Endothelial cell of umbilical vein (primary cell): ENCODE measurements around the gene EEF1AKMT1. TPM values are rescaled to one million over a fixed set of nuclear protein-coding genes. Genes with fewer than 3 reads are reported as not detected.

Experiments used
- BruUV-seq: library from RNA; stranded (reverse); fragments of 400-500 nt; replicated peaks from 2 replicates; lab custom pipeline; 2021; lab: Mats Ljungman, UMichigan
- CTCF ChIA-PET: fragments of 300-600, 350-600 bp; sonication (Branson Sonifier 250); formaldehyde crosslinking; loops from one replicate; lab custom pipeline; 2021; ENCODE audit warnings: antibody characterized with exemption, inconsistent platforms; lab: Charles Lee
- POLR2A ChIA-PET: fragments of 300-600, 350-600 bp; sonication (Branson Sonifier 250); formaldehyde crosslinking; loops from one replicate; lab custom pipeline; 2021; ENCODE audit warnings: antibody characterized with exemption, inconsistent platforms; lab: Charles Lee
- DNase-seq: peaks from one replicate; pipeline ENCODE4 v3.0.0-alpha.2; 2011; ENCODE audit warnings: low read depth, low spot score
- FAIRE-seq: peaks from 2 replicates; lab custom pipeline; 2011; peaks lifted over from hg19 to GRCh38; lab: Jason Lieb, UNC
- H2AFZ ChIP-seq: 2 replicates; pipeline ENCODE4 v1.6.0; 2012; ENCODE audit warnings: low read depth, low read length, control low read depth, inconsistent platforms
- H3K27ac ChIP-seq: 2 replicates; pipeline ENCODE4 v1.5.1; 2011; ENCODE audit warnings: low read depth, mild to moderate bottlenecking, control low read depth, low read length, moderate library complexity; ENCODE audit not compliant: insufficient read depth
- H3K27me3 ChIP-seq, 2 experiments: 2 replicates each; pipeline versions ENCODE4 v1.6.0 to v1.6.1; 2011; ENCODE audit warnings: low read length in 2 of 2, mixed read lengths in 1 of 2; ENCODE audit not compliant: control insufficient read depth in 2 of 2, insufficient read depth in 2 of 2
- H3K36me3 ChIP-seq, 2 experiments: 2 replicates in 1 of 2; 3 replicates in 1 of 2; pipeline ENCODE4 v1.5.1; 2011; ENCODE audit warnings: low read length in 2 of 2, mild to moderate bottlenecking in 1 of 2, moderate library complexity in 1 of 2; ENCODE audit not compliant: control insufficient read depth in 2 of 2, insufficient read depth in 2 of 2; ENCODE audit errors: extremely low read depth in 1 of 2
- H3K4me1 ChIP-seq: 3 replicates; pipeline ENCODE4 v1.5.1; 2011; ENCODE audit warnings: mild to moderate bottlenecking, low read length; ENCODE audit not compliant: control insufficient read depth, insufficient read depth; ENCODE audit errors: extremely low read depth
- H3K4me2 ChIP-seq: 2 replicates; pipeline ENCODE4 v1.6.1; 2011; ENCODE audit warnings: low read length, control low read depth, mixed read lengths; ENCODE audit not compliant: insufficient read depth
- H3K4me3 ChIP-seq, 3 experiments: fragments of 200-600 bp in 1 of 3; sonication (generic), shearing (Covaris generic) in 1 of 3; replicated peaks in 1 of 3; 2 replicates each; pipeline ENCODE4 v1.5.1; 2011 to 2016; ENCODE audit warnings: control low read depth in 3 of 3, low read length in 3 of 3, mild to moderate bottlenecking in 2 of 3, inconsistent platforms in 1 of 3, low read depth in 1 of 3, moderate library complexity in 1 of 3; ENCODE audit not compliant: insufficient read depth in 1 of 3
- H3K79me2 ChIP-seq: 2 replicates; pipeline ENCODE4 v1.6.0; 2012; ENCODE audit warnings: low read length, inconsistent platforms; ENCODE audit not compliant: control insufficient read depth, insufficient read depth
- H3K9ac ChIP-seq: replicated peaks from 2 replicates; pipeline ENCODE3; 2011; ENCODE audit warnings: low read length, control low read depth; ENCODE audit not compliant: insufficient read depth; ENCODE audit errors: extremely low read depth
- H3K9me1 ChIP-seq: replicated peaks from 3 replicates; pipeline ENCODE4 v1.6.0; 2011; ENCODE audit warnings: mild to moderate bottlenecking, low read length; ENCODE audit not compliant: control insufficient read depth, insufficient read depth; ENCODE audit errors: extremely low read depth
- H3K9me3 ChIP-seq: replicated peaks from 2 replicates; pipeline ENCODE4 v1.5.1; 2012; ENCODE audit warnings: low read length, inconsistent platforms; ENCODE audit not compliant: control insufficient read depth, insufficient read depth
- H4K20me1 ChIP-seq: replicated peaks from 2 replicates; pipeline ENCODE3; 2011; ENCODE audit warnings: mild to moderate bottlenecking, low read length; ENCODE audit not compliant: control insufficient read depth, insufficient read depth; ENCODE audit errors: extremely low read depth
- EZH2 ChIP-seq: IDR thresholded peaks from 2 replicates; pipeline ENCODE4 v1.6.1; 2012; ENCODE audit warnings: borderline replicate concordance, low read depth, mild to moderate bottlenecking, moderate library complexity, low read length, inconsistent platforms; ENCODE audit not compliant: severe bottlenecking
- FOS ChIP-seq: IDR thresholded peaks from 2 replicates; pipeline ENCODE4 v1.6.1; 2011; ENCODE audit warnings: mild to moderate bottlenecking, low read length, moderate library complexity, borderline replicate concordance; ENCODE audit not compliant: insufficient read depth
- GATA2 ChIP-seq: IDR thresholded peaks from 2 replicates; pipeline ENCODE4 v1.7.0; 2011; ENCODE audit warnings: low read depth, mild to moderate bottlenecking, moderate library complexity, mixed read lengths, low read length; ENCODE audit not compliant: insufficient read length, insufficient read depth
- JUN ChIP-seq: IDR thresholded peaks from 2 replicates; pipeline ENCODE4 v1.6.1; 2011; ENCODE audit warnings: borderline replicate concordance, low read depth; ENCODE audit not compliant: insufficient read length, insufficient read depth
- MYC ChIP-seq: IDR thresholded peaks from one replicate; pipeline ENCODE4 v1.6.1; 2011; ENCODE audit warnings: mild to moderate bottlenecking, low read depth, low read length
- POLR2A ChIP-seq: IDR thresholded peaks from 2 replicates; pipeline ENCODE4 v1.6.1; 2012; ENCODE audit warnings: low read depth, mild to moderate bottlenecking, control low read depth, low read length
- POLR2AphosphoS5 ChIP-seq: IDR thresholded peaks from 2 replicates; pipeline ENCODE4 v1.6.1; 2012; ENCODE audit warnings: low read depth, mild to moderate bottlenecking, control low read depth, low read length, moderate library complexity; ENCODE audit not compliant: insufficient read depth
- dilution Hi-C: fragments of 300-500 bp; cut with MboI; formaldehyde crosslinking; loops from one replicate; pipeline ENCODE4 v1.15.0; 2019; ENCODE audit warnings: low sequenced_read_pairs; ENCODE audit not compliant: extremely low pct_ligation_motif_present
- intact Hi-C: fragments of 100-400 bp; cut with micrococcal nuclease; formaldehyde crosslinking; loops from one replicate; pipeline ENCODE4 v1.10.0; 2022
- polyA plus RNA-seq, 4 experiments: library from polyadenylated mRNA; depleted of rRNA in 3 of 4; stranded (reverse) in 3 of 4; unstranded in 1 of 4; fragments of >200 nt; gene quantifications; 2 replicates each; pipeline versions ENCODE4 v1.2.1 to v1.2.3, GENCODE V29; 2011 to 2012; ENCODE audit warnings: missing spikeins in 1 of 4
- total RNA-seq: library from RNA; stranded (reverse); gene quantifications from 2 replicates; pipeline ENCODE4 v1.2.3, GENCODE V29; 2021
- TF ChIP-seq, protein P1 (sequence below): IDR thresholded peaks from 2 replicates; pipeline ENCODE4 v1.6.1; 2011; ENCODE audit not compliant: insufficient read depth, insufficient read length
- TF ChIP-seq, protein P2 (sequence below), 2 donors: IDR thresholded peaks; 1 replicate in 1 of 2; 2 replicates in 1 of 2; pipeline ENCODE4 v1.5.1; 2011; ENCODE audit warnings: low read length in 2 of 2, mild to moderate bottlenecking in 2 of 2, moderate library complexity in 2 of 2, control low read depth in 1 of 2, inconsistent platforms in 1 of 2, low read depth in 1 of 2; ENCODE audit not compliant: insufficient read depth in 1 of 2; ENCODE audit errors: extremely low read depth in 1 of 2

Gene EEF1AKMT1
- total and polyA plus RNA-seq, 2 donors (not counting 3 experiments of a cell fraction or from before 2014, with no cell fraction given) = 9.0 to 11.1 TPM

DNA sequence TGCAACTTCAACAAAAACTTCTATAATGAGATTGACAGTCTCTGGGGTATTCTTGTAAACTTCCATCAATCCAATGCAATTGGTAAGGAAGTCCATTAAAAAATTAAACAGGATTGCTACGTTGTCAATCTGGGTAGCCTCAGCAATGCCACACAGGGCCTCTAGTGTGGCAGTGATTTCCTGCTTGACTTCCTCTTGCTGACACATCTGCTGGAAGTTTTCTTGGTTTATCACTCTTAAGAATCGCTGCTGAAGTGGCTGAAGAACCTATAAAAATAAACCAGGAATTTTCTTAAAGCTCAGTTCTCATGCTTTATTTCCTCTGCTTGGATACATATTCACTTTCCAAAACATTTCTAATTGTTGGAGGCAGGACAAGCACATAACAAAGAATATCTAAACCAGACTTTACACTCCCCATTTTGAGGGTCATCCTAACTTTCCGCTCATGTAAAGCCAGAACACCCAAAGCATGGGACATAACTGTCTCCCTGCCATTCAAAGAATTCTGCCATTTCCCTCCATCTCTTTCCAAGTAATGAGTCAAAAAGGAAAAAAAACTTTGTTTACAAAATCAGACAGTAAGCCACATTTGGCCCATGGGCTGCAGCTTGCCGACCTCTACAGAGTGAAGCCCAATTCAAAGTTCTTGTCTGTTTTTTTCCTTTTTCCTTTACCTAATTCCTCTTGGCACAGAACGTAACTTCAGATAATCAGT, 23.2 kb upstream of the EEF1AKMT1 start:
- FAIRE-seq = peak; percentile 95
- CTCF ChIA-PET = interaction anchor here (1.0 to 2.2 kb wide), 7 partner anchors 10 to 87 kb away, joined by 3 to 9 read pairs (median 4); no protein-coding TSS in a partner anchor

More for the DNA sequence above, 23.2 kb upstream of the EEF1AKMT1 start:
- intact Hi-C loops = no loop called here
- no peaks in the 10 kb centered on the region for H3K27me3 ChIP-seq
- peaks cover 49% of the 10 kb centered on the region for H3K4me1 ChIP-seq
- H3K9me3 ChIP-seq = no peaks in the 10 kb centered on the region
- TF ChIP-seq EZH2 = no peak
- peak; percentile 90 for TF ChIP-seq GATA2
- TF ChIP-seq FOS = peak; percentile 30
- TF ChIP-seq, protein P1, sequence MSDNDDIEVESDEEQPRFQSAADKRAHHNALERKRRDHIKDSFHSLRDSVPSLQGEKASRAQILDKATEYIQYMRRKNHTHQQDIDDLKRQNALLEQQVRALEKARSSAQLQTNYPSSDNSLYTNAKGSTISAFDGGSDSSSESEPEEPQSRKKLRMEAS = no peak
- peak; percentile 26 for TF ChIP-seq JUN
- no peak for TF ChIP-seq MYC
- TF ChIP-seq, protein P2, sequence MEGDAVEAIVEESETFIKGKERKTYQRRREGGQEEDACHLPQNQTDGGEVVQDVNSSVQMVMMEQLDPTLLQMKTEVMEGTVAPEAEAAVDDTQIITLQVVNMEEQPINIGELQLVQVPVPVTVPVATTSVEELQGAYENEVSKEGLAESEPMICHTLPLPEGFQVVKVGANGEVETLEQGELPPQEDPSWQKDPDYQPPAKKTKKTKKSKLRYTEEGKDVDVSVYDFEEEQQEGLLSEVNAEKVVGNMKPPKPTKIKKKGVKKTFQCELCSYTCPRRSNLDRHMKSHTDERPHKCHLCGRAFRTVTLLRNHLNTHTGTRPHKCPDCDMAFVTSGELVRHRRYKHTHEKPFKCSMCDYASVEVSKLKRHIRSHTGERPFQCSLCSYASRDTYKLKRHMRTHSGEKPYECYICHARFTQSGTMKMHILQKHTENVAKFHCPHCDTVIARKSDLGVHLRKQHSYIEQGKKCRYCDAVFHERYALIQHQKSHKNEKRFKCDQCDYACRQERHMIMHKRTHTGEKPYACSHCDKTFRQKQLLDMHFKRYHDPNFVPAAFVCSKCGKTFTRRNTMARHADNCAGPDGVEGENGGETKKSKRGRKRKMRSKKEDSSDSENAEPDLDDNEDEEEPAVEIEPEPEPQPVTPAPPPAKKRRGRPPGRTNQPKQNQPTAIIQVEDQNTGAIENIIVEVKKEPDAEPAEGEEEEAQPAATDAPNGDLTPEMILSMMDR (IDR thresholded peaks at IDR 0.05; ENCODE audit: extremely low read depth in 1 of 2, insufficient read depth in 1 of 2, low read depth in 1 of 2, low read length in 2 of 2) = peak in 1 of 2 donors; percentile 11
- TF ChIP-seq POLR2AphosphoS5 = peak; percentile 23
- TF ChIP-seq POLR2A = no peak
- H3K9me1 ChIP-seq = no peaks in the 10 kb centered on the region
- H2AFZ ChIP-seq = no peak overlapping the region
- dilution Hi-C loops = no loop called here
- no peaks in the 10 kb centered on the region for H4K20me1 ChIP-seq
- H3K36me3 ChIP-seq = peaks cover 0 to 3% of the 10 kb centered on the region in 2 experiments
- peak overlapping the region; percentile 80 for H3K4me2 ChIP-seq
- DNase-seq = peak; percentile 86
- H3K27ac ChIP-seq = peak overlapping the region; percentile 83
- H3K4me3 ChIP-seq = peak overlapping the region in 1 of 3 experiments; percentile 2
- TSS peak; percentile 9 for BruUV-seq
- H3K79me2 ChIP-seq = no peaks in the 10 kb centered on the region
- POLR2A ChIA-PET = no interaction called here
- H3K9ac ChIP-seq = peak overlapping the region; percentile 36
